LNCAP (cell line): ENCODE results near the gene PSMB11.

Experiments
- TF ChIP-seq, protein P1 (sequence below): fragments of 450-650 bp; IDR thresholded peaks from 2 replicates; pipeline ENCODE4 v1.5.1; 2017; ENCODE audit warnings: mild to moderate bottlenecking

PSMB11 gene

GRCh38 chr14:23009483-23009938, 32.5 kb upstream of the PSMB11 start:
- TF ChIP-seq, protein P1, sequence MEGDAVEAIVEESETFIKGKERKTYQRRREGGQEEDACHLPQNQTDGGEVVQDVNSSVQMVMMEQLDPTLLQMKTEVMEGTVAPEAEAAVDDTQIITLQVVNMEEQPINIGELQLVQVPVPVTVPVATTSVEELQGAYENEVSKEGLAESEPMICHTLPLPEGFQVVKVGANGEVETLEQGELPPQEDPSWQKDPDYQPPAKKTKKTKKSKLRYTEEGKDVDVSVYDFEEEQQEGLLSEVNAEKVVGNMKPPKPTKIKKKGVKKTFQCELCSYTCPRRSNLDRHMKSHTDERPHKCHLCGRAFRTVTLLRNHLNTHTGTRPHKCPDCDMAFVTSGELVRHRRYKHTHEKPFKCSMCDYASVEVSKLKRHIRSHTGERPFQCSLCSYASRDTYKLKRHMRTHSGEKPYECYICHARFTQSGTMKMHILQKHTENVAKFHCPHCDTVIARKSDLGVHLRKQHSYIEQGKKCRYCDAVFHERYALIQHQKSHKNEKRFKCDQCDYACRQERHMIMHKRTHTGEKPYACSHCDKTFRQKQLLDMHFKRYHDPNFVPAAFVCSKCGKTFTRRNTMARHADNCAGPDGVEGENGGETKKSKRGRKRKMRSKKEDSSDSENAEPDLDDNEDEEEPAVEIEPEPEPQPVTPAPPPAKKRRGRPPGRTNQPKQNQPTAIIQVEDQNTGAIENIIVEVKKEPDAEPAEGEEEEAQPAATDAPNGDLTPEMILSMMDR = no peak

DNA sequence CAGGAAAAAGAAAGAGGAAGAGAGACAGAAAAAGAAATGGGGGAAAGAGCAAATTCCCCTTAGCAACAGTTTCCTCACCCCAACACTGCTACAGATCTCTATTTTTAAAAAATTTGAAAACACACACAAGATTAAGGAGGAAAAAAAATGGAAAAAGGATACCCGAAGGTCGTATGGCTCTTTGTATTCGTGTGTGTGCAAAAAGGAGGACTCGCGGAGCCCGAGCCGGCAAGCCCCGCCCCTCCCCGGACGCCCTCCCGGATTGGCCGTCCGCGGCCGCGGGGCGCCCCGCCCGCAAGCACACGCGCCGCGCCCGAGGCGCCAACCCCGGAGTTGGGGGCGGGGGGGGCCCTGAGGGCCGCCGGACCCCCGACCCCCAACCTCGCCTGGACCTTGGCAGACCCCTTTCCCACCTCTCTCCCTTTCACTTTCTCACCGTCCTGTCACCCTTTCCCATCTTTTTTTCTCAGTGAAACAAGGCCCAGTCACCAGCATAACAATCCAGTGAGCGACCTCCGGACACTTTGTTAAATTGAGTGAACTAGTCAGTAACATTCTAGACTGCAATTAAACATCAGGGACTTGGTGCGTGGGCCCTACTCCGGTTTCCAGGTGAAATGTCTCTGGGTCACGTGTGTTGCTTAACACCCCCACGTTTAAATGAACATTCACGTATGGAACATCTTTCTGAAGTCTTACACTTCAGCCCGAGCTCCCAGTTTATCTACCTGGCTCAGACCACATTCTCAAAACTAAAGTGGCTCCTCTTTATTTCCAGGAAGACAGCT, 31.9 kb upstream of the PSMB11 start, which contains the start of gene C14orf93:
Gene C14orf93, minus strand, starts transcription at position 205 of the 788 bp plus-strand sequence. CDS start 11,120 bp downstream, outside the sequence.
- TF ChIP-seq, protein P1 = no peak

DNA sequence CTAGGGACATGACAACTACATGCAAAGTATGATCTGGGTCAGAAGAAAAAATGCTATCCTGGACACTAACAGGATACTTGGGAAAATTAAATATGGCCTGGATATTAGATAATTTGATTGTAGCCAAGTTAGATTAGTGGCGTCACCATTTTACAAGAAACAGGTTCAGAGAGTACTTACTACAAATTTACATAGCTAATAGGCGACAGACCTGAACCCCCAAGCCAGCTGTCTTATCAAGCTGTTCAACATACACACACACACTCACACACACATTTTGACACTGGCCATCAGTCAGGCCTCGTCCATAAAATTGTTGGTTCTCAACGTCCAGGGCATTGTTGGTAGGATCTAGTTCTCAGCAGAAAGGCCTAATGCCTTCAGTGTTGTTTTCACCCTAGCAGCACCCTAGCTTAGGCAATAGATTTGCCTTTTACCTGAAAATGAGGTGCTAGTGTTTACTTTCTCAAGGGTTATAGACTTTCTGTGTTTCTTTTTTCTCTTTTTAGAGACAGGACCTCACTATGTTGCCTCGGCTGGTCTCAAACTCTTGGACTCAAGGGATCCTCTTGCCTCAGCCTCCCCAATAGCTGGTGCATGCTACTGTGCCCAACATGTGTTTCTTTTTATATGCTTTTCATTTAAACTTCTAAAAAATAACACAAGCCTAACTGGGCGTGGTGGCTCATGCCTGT, 28.8 kb upstream of the PSMB11 start:
- TF ChIP-seq, protein P1 = no peak

- TF ChIP-seq, protein P1 = no peak
These were observed 26.4 kb upstream of the PSMB11 start for GRCh38 chr14:23015618-23016017.

DNA sequence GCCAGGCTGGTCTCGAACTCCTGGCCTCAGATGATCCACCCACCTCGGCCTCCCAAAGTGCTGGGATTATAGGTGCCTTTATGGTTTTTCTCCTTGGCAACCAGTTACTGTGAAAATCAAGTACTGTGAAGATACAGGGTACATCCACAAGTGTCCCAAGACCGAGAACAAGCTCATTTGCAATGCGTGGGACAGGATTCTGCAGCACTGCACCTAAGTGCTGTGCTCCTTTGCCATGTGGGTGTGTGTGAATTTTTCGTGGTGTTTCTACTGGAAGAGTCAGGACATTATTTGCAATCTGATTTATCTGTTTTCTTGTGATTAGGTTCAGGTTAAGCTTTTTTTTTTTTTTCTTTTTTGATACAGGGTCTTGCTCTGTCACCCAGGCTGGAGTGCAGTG, 24.9 kb upstream of the PSMB11 start:
- TF ChIP-seq, protein P1 = no peak

GRCh38 chr14:23018107-23018506, 23.9 kb upstream of the PSMB11 start:
- TF ChIP-seq, protein P1 = no peak

DNA sequence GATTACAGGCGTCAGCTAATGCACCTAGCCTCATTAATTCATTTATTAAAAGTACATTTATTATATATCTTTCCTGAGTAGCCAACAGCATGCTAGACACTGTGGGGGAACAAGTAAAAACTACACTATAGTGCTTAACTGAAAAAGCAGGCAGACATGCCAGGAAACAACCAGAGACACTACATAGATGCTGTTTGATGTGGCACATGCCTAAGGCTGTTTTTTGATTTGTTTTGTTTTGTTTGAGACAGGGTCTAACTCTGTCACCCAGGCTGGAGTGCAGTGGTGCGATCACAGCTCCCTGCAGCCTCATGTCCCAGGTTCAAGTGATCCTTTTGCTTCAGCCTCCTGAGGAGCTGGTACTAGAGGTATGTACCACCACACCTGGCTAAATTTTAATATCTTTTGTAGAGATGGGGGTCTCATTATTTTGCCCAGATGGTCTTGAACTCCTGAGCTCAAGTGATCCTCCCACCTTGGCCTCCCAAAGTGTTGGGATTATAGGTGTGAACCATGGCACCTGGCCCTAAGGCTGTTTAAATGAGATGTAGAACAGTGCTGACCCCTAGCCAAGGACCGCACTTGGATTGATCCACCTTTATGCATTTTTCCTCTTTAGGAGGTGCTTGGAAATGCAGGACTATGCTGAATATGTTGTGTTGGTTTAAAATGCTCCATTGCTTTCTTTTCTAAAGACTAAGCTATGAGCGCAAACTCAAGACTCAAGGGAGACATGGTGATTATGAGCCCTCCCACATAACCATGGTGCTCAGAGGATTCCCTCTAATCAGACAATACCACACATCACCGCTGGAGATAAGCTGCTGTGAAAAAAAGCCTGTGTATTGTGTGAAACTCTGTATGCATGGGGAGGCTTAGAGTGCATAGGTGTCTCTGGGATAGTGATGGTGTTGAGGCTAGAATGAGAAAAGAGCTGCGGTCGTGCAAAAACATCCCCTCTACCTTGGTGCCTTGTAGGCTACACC, 21.6 kb upstream of the PSMB11 start:
- TF ChIP-seq, protein P1 = no peak
